ENCODE results near the gene MGRN1. TPM values are rescaled to one million over a fixed set of nuclear protein-coding genes. Genes with fewer than 3 reads are reported as not detected.

The MGRN1 gene
- total and polyA plus RNA-seq, 2 of the 13 experiments (the other 11 are each of a cell fraction or from before 2014, with no cell fraction given): 11.9 to 12.6 TPM

DNA sequence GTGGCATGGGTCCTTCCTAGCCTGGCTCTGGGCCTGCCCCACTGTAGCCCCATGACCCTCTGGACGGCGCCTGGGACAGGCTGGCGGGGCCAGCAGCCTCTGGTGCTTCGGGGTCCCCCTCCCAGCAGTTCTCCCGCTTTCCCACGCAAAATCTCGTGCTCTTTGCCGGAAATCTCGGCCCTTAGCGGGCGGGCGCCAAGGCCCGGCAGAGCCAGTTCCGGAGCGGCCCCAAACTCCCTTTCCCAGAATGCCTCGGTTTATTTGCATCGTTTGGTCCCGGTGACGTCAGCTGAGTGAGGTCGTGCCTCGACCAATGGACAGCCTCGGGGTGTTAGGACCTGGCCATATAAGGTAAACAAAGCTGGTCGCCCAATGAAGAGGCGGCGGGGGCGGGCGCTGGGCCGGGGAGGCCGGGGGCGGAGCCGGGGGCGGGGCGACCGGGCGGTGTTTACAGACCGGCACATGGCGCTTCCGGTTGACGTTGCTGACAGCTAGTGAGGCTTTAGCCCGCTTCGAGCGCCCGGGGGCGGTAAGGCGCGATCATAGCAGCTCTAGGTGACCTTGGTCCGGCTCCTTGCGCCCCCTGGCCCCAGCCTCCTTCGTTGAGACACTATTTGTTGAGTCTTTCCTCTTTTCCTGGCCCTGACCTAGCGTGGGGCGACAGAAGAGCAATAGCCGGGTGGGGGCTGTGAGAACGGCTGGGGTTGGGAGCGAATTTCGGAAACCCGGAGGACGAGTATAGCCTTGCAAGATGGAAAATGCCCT, 8.4 kb upstream of the MGRN1 start (continued):
- TF ChIP-seq, protein P1, sequence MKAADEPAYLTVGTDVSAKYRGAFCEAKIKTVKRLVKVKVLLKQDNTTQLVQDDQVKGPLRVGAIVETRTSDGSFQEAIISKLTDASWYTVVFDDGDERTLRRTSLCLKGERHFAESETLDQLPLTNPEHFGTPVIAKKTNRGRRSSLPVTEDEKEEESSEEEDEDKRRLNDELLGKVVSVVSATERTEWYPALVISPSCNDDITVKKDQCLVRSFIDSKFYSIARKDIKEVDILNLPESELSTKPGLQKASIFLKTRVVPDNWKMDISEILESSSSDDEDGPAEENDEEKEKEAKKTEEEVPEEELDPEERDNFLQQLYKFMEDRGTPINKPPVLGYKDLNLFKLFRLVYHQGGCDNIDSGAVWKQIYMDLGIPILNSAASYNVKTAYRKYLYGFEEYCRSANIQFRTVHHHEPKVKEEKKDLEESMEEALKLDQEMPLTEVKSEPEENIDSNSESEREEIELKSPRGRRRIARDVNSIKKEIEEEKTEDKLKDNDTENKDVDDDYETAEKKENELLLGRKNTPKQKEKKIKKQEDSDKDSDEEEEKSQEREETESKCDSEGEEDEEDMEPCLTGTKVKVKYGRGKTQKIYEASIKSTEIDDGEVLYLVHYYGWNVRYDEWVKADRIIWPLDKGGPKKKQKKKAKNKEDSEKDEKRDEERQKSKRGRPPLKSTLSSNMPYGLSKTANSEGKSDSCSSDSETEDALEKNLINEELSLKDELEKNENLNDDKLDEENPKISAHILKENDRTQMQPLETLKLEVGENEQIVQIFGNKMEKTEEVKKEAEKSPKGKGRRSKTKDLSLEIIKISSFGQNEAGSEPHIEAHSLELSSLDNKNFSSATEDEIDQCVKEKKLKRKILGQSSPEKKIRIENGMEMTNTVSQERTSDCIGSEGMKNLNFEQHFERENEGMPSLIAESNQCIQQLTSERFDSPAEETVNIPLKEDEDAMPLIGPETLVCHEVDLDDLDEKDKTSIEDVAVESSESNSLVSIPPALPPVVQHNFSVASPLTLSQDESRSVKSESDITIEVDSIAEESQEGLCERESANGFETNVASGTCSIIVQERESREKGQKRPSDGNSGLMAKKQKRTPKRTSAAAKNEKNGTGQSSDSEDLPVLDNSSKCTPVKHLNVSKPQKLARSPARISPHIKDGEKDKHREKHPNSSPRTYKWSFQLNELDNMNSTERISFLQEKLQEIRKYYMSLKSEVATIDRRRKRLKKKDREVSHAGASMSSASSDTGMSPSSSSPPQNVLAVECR (CRISPR knock-in tag; IDR thresholded peaks at IDR 0.05; ENCODE audit: borderline replicate concordance): peak; percentile 92
- TF ChIP-seq KDM5A (IDR thresholded peaks at IDR 0.05; ENCODE audit: borderline replicate concordance, low read length) (peak; percentile 41; the same call in 1 of the 2 replicates), CHCHD3 (CRISPR knock-in tag; IDR thresholded peaks at IDR 0.05) (no peak), NR1H2 (CRISPR knock-in tag; IDR thresholded peaks at IDR 0.05; ENCODE audit: borderline replicate concordance, low read depth) (no peak), IRF2 (CRISPR knock-in tag; IDR thresholded peaks at IDR 0.05) (no peak; the same call in 1 of the 2 replicates), ZNF670 (CRISPR knock-in tag; IDR thresholded peaks at IDR 0.05; ENCODE audit: borderline replicate concordance) (no peak), ZFYVE20 (CRISPR knock-in tag; IDR thresholded peaks at IDR 0.05; ENCODE audit: borderline replicate concordance, low read depth) (no peak)
- TF ChIP-seq, protein P2, sequence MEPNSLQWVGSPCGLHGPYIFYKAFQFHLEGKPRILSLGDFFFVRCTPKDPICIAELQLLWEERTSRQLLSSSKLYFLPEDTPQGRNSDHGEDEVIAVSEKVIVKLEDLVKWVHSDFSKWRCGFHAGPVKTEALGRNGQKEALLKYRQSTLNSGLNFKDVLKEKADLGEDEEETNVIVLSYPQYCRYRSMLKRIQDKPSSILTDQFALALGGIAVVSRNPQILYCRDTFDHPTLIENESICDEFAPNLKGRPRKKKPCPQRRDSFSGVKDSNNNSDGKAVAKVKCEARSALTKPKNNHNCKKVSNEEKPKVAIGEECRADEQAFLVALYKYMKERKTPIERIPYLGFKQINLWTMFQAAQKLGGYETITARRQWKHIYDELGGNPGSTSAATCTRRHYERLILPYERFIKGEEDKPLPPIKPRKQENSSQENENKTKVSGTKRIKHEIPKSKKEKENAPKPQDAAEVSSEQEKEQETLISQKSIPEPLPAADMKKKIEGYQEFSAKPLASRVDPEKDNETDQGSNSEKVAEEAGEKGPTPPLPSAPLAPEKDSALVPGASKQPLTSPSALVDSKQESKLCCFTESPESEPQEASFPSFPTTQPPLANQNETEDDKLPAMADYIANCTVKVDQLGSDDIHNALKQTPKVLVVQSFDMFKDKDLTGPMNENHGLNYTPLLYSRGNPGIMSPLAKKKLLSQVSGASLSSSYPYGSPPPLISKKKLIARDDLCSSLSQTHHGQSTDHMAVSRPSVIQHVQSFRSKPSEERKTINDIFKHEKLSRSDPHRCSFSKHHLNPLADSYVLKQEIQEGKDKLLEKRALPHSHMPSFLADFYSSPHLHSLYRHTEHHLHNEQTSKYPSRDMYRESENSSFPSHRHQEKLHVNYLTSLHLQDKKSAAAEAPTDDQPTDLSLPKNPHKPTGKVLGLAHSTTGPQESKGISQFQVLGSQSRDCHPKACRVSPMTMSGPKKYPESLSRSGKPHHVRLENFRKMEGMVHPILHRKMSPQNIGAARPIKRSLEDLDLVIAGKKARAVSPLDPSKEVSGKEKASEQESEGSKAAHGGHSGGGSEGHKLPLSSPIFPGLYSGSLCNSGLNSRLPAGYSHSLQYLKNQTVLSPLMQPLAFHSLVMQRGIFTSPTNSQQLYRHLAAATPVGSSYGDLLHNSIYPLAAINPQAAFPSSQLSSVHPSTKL (CRISPR knock-in tag; IDR thresholded peaks at IDR 0.05): peak; percentile 21; the same call in 1 of the 2 replicates
- TF ChIP-seq, protein P3, sequence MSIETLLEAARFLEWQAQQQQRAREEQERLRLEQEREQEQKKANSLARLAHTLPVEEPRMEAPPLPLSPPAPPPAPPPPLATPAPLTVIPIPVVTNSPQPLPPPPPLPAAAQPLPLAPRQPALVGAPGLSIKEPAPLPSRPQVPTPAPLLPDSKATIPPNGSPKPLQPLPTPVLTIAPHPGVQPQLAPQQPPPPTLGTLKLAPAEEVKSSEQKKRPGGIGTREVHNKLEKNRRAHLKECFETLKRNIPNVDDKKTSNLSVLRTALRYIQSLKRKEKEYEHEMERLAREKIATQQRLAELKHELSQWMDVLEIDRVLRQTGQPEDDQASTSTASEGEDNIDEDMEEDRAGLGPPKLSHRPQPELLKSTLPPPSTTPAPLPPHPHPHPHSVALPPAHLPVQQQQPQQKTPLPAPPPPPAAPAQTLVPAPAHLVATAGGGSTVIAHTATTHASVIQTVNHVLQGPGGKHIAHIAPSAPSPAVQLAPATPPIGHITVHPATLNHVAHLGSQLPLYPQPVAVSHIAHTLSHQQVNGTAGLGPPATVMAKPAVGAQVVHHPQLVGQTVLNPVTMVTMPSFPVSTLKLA (IDR thresholded peaks at IDR 0.05): peak; percentile 83
- TF ChIP-seq, protein P4, sequence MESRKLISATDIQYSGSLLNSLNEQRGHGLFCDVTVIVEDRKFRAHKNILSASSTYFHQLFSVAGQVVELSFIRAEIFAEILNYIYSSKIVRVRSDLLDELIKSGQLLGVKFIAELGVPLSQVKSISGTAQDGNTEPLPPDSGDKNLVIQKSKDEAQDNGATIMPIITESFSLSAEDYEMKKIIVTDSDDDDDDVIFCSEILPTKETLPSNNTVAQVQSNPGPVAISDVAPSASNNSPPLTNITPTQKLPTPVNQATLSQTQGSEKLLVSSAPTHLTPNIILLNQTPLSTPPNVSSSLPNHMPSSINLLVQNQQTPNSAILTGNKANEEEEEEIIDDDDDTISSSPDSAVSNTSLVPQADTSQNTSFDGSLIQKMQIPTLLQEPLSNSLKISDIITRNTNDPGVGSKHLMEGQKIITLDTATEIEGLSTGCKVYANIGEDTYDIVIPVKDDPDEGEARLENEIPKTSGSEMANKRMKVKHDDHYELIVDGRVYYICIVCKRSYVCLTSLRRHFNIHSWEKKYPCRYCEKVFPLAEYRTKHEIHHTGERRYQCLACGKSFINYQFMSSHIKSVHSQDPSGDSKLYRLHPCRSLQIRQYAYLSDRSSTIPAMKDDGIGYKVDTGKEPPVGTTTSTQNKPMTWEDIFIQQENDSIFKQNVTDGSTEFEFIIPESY (CRISPR knock-in tag; IDR thresholded peaks at IDR 0.05): no peak
- TF ChIP-seq, protein P5, sequence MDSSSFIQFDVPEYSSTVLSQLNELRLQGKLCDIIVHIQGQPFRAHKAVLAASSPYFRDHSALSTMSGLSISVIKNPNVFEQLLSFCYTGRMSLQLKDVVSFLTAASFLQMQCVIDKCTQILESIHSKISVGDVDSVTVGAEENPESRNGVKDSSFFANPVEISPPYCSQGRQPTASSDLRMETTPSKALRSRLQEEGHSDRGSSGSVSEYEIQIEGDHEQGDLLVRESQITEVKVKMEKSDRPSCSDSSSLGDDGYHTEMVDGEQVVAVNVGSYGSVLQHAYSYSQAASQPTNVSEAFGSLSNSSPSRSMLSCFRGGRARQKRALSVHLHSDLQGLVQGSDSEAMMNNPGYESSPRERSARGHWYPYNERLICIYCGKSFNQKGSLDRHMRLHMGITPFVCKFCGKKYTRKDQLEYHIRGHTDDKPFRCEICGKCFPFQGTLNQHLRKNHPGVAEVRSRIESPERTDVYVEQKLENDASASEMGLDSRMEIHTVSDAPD (CRISPR knock-in tag; IDR thresholded peaks at IDR 0.05): peak; percentile 72; the same call in 1 of the 2 replicates
- TF ChIP-seq, protein P6, sequence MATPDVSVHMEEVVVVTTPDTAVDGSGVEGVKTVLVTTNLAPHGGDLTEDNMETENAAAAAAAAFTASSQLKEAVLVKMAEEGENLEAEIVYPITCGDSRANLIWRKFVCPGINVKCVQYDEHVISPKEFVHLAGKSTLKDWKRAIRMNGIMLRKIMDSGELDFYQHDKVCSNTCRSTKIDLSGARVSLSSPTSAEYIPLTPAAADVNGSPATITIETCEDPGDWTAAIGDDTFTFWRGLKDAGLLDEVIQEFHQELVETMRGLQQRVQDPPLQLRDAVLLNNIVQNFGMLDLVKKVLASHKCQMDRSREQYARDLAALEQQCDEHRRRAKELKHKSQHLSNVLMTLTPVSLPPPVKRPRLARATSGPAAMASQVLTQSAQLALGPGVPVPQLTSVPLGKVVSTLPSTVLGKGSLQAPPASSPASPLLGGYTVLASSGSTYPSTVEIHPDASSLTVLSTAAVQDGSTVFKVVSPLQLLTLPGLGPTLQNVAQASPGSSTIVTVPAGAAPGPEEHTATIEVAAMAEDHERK (CRISPR knock-in tag; IDR thresholded peaks at IDR 0.05; ENCODE audit: low read depth): 0 out of 2 replicates have a peak, but pooled peaks have one; percentile 48

Data from HepG2 (cell line).